ENCODE results near the gene B3GALNT2.

DNA sequence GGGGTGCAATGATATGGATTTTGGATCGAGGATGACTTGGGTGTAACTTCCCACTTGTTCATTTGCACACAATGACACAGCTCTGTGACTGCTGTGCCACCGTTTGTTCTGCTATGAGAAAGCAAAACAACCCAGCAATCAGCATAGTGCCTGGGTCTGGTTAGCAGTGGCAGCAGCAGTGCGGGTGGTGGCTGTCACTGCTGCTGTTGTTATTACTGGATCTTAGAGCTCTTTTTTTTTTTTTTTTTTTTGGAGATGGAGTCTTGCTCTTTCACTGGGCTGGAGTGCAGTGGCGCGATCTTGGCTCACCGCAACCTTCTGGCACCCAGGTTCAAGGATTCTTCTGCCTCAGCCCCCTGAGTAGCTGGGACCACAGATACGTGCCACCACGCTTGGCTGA, 80.2 kb downstream of the B3GALNT2 start:
- TF ChIP-seq, protein P1, sequence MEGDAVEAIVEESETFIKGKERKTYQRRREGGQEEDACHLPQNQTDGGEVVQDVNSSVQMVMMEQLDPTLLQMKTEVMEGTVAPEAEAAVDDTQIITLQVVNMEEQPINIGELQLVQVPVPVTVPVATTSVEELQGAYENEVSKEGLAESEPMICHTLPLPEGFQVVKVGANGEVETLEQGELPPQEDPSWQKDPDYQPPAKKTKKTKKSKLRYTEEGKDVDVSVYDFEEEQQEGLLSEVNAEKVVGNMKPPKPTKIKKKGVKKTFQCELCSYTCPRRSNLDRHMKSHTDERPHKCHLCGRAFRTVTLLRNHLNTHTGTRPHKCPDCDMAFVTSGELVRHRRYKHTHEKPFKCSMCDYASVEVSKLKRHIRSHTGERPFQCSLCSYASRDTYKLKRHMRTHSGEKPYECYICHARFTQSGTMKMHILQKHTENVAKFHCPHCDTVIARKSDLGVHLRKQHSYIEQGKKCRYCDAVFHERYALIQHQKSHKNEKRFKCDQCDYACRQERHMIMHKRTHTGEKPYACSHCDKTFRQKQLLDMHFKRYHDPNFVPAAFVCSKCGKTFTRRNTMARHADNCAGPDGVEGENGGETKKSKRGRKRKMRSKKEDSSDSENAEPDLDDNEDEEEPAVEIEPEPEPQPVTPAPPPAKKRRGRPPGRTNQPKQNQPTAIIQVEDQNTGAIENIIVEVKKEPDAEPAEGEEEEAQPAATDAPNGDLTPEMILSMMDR (IDR thresholded peaks at IDR 0.05): no peak
- no peak for TF ChIP-seq POLR2A (IDR thresholded peaks at IDR 0.05)
